Measurements from ENCODE around the gene USP54. TPM values are rescaled to one million over a fixed set of nuclear protein-coding genes. Genes with fewer than 3 reads are reported as not detected.

Gene USP54
- total RNA-seq, 1 experiment from 2014 or later, result 37.9 TPM

DNA sequence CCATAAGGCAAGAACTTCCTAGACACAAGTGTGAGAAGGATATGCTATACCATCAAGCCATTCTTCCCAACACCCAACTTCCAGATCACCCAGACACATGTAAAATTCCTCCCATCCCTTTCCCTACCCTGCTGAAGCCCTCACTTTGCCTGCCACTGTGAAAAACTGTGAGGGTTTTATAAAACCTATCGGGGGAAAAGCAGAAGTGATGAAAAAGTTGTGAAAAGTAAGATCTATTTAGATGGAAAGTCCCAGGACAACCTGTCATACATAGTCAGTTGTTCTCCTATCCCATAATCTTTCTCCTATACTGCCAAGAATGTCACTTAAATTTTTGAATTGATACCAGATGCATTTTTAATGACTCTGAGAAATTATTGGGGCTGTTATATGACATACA lies 56.3 kb downstream of the USP54 start:
- Histone ChIP-seq H3K23me2 (ENCODE audit: insufficient read length, low read depth, low read length, poor library complexity, severe bottlenecking) (no peaks in the 10 kb centered on the region), H3K4ac (ENCODE audit: low read depth, low read length) (no peak overlapping the region), H2BK12ac (ENCODE audit: insufficient read length, low read depth, low read length) (no peak overlapping the region), H3K56ac (ENCODE audit: insufficient read length, low read depth, low read length) (no peak overlapping the region), H2BK15ac (ENCODE audit: low read depth, low read length) (no peak overlapping the region), H3K4me1 (ENCODE audit: insufficient read depth, low read length) (no peaks in the 10 kb centered on the region), H4K20me1 (ENCODE audit: control insufficient read depth, insufficient read depth, insufficient read length) (no peaks in the 10 kb centered on the region), H3K9ac (ENCODE audit: extremely low read depth, insufficient read length, low read length) (no peak overlapping the region), H3K23ac (ENCODE audit: insufficient read length, low read depth, low read length) (no peak overlapping the region), H2BK5ac (ENCODE audit: insufficient read length, low read length) (no peak overlapping the region), H3K4me2 (ENCODE audit: insufficient read depth, insufficient read length, low read length) (no peak overlapping the region), H3K79me2 (ENCODE audit: insufficient read depth, low read length) (no peaks in the 10 kb centered on the region), H4K91ac (ENCODE audit: insufficient read length, low read depth, low read length) (no peak overlapping the region), H2AK5ac (ENCODE audit: insufficient read length, low read length) (no peak overlapping the region), H3K14ac (ENCODE audit: insufficient read depth, low read length) (no peak overlapping the region), H4K8ac (replicated peaks; ENCODE audit: insufficient read length, low read depth, low read length) (no peak overlapping the region), H3K79me1 (ENCODE audit: insufficient read depth, low read depth, low read length, poor library complexity, severe bottlenecking) (no peaks in the 10 kb centered on the region), H3K27ac (ENCODE audit: insufficient read length, low read depth, low read length) (no peak overlapping the region), H3K9me3 (ENCODE audit: control insufficient read depth, low read depth, low read length) (no peaks in the 10 kb centered on the region), H4K5ac (ENCODE audit: insufficient read length, low read depth, low read length) (no peak overlapping the region), H3K18ac (ENCODE audit: insufficient read length, low read depth, low read length) (no peak overlapping the region), H2BK120ac (ENCODE audit: low read depth, low read length, poor library complexity, severe bottlenecking) (no peak overlapping the region), H3K27me3 (ENCODE audit: insufficient read depth, low read length) (no peaks in the 10 kb centered on the region), H2BK20ac (ENCODE audit: low read depth, low read length, poor library complexity, severe bottlenecking) (no peak overlapping the region), H2AFZ (ENCODE audit: low read length) (no peak overlapping the region), H3T11ph (ENCODE audit: low read length) (no peak overlapping the region)
- no peak for DNase-seq
- H3K36me3 Mint-ChIP-seq (ENCODE audit: insufficient read depth in 1 of 3, low read depth in 3 of 3), result peaks cover 2 to 22% (median 20%) of the 10 kb centered on the region in 3 experiments; a peak in 5 of 7 replicates
- no CpG with 5 or more reads among the region's 1 CpG for WGBS (ENCODE audit: extremely low coverage, insufficient read length, low lambda C conversion rate)
- no peaks in the 10 kb centered on the region for H3K27me3 Mint-ChIP-seq (ENCODE audit: low read depth)
- TF ChIP-seq, protein P1, sequence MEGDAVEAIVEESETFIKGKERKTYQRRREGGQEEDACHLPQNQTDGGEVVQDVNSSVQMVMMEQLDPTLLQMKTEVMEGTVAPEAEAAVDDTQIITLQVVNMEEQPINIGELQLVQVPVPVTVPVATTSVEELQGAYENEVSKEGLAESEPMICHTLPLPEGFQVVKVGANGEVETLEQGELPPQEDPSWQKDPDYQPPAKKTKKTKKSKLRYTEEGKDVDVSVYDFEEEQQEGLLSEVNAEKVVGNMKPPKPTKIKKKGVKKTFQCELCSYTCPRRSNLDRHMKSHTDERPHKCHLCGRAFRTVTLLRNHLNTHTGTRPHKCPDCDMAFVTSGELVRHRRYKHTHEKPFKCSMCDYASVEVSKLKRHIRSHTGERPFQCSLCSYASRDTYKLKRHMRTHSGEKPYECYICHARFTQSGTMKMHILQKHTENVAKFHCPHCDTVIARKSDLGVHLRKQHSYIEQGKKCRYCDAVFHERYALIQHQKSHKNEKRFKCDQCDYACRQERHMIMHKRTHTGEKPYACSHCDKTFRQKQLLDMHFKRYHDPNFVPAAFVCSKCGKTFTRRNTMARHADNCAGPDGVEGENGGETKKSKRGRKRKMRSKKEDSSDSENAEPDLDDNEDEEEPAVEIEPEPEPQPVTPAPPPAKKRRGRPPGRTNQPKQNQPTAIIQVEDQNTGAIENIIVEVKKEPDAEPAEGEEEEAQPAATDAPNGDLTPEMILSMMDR (conservative IDR thresholded peaks at IDR 0.05), result no peak
- no peak overlapping the region for H3K4me3 Mint-ChIP-seq
- no peak overlapping the region for H3K27ac Mint-ChIP-seq
- H3K9me3 Mint-ChIP-seq, result no peaks in the 10 kb centered on the region
- peaks cover under 1 to 3% of the 10 kb centered on the region in 2 experiments; a peak in 2 of 4 replicates for H3K4me1 Mint-ChIP-seq

All from H9 (cell line).